ENCODE data around the gene GPR37L1.
"Not testable (repeated sequence)": the region's sequence is repeated elsewhere in the genome, so short reads cannot be mapped to it uniquely, and the experiment has no call there.

GPR37L1 gene

DNA sequence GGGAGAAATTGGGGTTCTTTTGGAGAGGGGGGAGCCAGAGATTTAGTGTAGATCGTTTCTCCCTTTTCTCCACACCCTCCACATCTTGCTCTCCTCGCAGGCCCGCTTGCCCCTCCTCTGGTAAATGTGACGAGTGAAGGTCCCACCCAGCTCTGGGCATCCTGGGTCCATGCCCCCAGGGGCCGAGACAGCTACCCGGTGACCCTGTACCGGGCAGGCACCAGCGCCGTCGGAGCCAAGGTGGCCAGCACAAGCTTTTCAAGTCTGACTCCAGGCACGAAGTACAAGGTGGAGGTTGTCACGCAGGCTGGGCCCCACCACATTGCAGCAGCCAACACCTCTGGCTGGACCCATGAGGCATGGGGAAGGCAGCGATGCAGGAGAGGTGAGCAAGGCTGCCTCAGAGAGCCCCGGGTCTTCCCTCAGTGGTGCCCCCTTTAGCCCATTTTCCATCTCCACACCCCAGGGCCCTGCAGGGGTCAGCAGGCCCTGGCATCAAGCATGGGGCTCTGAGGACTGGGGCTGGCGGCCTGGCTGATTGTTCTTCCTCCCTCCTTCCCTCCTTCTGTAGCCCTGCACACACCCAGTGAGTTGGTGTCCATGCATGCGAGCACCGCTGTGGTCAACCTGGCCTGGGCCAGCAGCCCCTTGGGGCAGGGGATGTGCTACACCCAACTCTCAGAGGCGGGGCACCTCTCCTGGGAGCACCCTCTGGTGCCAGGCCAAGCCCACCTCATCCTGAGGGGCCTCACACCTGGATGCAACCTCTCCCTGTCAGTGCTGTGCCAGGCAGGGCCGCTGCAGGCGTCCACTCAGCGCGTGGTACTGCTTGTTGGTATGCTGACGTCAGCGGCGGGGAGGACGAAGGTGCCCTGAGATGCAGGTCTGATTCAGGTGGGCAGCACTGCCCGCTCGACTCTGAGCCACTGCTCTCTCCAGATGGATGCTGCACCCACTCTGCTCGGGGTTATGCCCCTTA is 54.5 kb downstream of the GPR37L1 start:
- no peak for DNase-seq

DNA sequence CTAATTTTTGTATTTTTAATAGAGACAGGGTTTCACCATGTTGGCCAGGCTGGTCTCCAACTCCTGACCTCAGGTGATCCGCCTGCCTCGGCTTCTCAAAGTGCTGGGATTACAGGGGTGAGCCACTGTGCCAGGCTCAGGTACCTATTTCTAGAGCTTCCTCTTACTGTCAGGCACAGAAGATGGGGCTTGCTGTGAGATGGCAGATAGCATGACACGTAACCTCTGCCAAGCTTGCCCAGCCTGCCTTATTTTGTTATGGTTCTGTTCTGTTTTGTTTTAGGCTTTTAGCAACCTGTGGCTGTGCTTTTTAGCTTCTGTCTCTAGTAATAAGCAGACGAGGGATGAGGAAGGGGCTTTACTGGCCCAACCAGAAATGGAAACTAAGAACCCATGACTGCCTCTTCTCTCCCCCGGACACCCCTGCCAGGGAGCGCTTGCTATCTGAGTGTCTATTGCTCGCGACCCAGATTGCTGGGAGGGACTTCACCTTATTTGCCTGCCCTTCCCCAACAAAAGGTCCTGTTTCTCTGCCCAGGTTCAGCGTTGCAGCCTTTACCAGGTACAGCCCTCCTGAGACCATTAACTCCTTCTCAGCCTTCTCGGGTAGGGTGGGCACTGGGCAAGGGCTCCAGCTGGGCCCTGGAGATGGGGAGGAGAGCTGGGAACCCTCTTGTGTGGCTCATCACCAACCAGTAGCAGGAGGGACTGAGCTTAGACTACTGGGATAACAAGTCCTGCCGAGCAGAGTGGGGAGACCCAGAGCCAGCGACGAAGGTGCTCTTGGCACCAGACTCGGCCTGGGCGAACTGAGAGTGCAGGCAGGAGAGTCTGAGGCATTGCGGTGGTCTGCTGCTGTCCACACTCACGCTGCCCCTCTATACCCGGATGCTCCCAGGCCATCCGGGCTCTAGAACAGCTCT is 57.4 kb downstream of the GPR37L1 start:
- no peak for DNase-seq

DNA sequence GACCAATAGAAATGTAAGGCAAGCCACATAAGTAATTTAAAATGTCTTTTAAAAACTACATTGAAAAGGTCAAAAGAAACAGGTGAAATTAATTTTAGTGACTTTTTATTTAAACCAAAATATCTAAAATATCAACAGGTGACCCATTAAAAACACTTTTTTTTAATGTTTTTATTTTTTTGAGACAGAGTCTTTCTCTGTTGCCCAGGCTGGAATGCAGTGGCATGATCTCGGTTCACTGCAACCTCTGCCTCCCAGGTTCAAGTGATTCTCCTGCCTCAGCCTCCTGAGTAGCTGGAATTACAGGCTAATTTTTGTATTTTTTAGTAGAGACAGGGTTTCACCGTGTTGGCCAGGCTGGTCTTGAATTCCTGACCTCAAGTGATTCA is 58.0 kb downstream of the GPR37L1 start:
- DNase-seq: not testable (repeated sequence)

DNA sequence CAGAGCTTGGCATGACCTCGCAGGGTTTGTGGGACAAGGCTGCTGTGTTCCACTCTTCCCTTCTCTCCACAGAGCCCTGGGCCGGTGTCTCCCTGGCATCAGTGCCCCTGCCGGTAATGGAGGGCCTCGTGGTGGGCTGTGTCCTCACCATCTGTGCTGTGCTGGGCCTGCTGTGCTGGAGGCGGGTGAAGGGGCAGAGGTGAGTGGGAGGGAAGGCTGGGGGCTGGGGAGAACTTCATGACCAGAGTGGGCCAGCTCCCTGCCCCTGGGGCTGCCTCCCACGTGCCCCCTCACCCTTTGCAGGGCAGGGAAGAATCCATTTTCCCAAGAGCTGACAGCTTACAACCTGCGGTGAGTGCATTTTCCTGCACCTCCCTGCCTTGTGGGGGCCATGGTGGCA is 58.9 kb downstream of the GPR37L1 start:
- no peak for DNase-seq

DNA sequence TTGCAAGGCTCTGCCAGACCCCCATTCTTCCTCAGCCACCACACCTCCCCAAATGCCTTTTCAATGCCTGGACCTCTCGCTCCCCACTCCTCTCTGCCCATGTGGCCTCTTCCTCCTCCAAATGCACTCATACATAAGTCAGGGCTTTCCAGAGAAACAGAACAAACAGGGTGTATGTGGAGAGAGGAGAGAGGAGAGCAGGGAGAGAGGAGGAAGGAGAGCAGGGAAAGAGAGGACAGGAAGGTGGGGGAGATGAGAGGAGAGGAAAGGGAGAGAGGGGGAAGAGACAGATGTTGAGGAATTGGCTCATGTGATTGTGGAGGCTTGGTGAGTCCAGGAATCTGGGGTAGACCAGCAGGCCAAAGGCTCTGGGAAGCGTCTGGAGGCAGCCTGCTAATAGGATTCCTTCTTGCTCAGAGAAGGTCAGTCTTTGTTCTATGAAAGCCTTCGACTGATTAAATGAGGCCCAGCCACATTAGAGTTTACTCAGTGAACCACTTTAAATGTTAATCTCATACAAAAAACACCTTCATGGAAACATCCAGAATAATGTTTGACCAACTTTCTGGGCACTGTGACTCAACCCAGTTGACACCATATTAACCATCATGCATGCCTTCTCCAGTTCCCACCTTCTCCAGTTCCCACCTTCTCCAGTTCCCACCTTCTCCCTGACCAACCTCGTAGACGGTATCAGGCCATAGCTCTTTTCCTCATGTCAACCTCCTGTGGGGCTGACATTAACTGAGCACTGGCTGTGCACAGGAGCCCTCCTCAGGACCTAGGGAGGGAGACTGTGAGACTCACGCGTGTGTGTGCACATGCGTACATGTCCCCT is 59.5 kb downstream of the GPR37L1 start:
- no peak for DNase-seq
